IPS DF 6.9 (cell line): ENCODE measurements around the gene OR5M10.

Source experiments
- DNase-seq: peaks from one replicate; pipeline ENCODE4 v3.0.0-alpha.2; 2013; ENCODE audit warnings: low read depth, low spot score
- H3K27ac ChIP-seq: one replicate; pipeline ENCODE4 v1.5.1; 2013; ENCODE audit warnings: low read length, control low read depth
- H3K27me3 ChIP-seq: 2 replicates; pipeline ENCODE4 v1.6.1; 2013; ENCODE audit warnings: mild to moderate bottlenecking, low read length; ENCODE audit not compliant: control insufficient read depth, insufficient read depth
- H3K36me3 ChIP-seq: 2 replicates; pipeline ENCODE4 v1.6.1; 2013; ENCODE audit warnings: low read length; ENCODE audit not compliant: control insufficient read depth, insufficient read depth
- H3K4me1 ChIP-seq: 2 replicates; pipeline ENCODE4 v1.6.1; 2013; ENCODE audit warnings: low read length; ENCODE audit not compliant: control insufficient read depth, insufficient read depth
- H3K4me3 ChIP-seq: 2 replicates; pipeline ENCODE4 v1.5.1; 2013; ENCODE audit warnings: mild to moderate bottlenecking, low read length
- H3K9me3 ChIP-seq: 2 replicates; pipeline ENCODE4 v1.6.1; 2013; ENCODE audit warnings: low read length, inconsistent platforms; ENCODE audit not compliant: control insufficient read depth, insufficient read depth
- WGBS: extraction: QIAGEN DNeasy Blood & Tissue Kit; methylation state at CpG from one replicate; pipeline ENCODE4 v1.1.7; 2013; ENCODE audit warnings: mixed read lengths, missing lambda C conversion rate; ENCODE audit not compliant: insufficient read length, insufficient coverage; 5-methylcytosine and 5-hydroxymethylcytosine counted together

Gene OR5M10

GRCh38 chr11:56533054-56533740 is 44.3 kb downstream of the OR5M10 start:
- no peaks in the 10 kb centered on the region for H3K27me3 ChIP-seq
- no CpG with 5 or more reads among the region's 3 CpGs for WGBS
- H3K27ac ChIP-seq, result no peak overlapping the region
- no peak for DNase-seq
- no peaks in the 10 kb centered on the region for H3K36me3 ChIP-seq
- no peaks in the 10 kb centered on the region for H3K9me3 ChIP-seq
- no peak overlapping the region for H3K4me3 ChIP-seq
- H3K4me1 ChIP-seq, result no peaks in the 10 kb centered on the region

GRCh38 chr11:56531856-56532255 is 45.7 kb downstream of the OR5M10 start:
- no peaks in the 10 kb centered on the region for H3K4me1 ChIP-seq
- no peak overlapping the region for H3K4me3 ChIP-seq
- no peaks in the 10 kb centered on the region for H3K36me3 ChIP-seq
- no peaks in the 10 kb centered on the region for H3K9me3 ChIP-seq
- no CpG with 5 or more reads among the region's 2 CpGs for WGBS
- H3K27ac ChIP-seq, result no peak overlapping the region
- no peaks in the 10 kb centered on the region for H3K27me3 ChIP-seq
- no peak for DNase-seq
